CD4-positive, alpha-beta T cell treated with Interleukin-6 for 4 hours (primary cell): ENCODE results near the gene NRXN3.

Experiments
- DNase-seq: peaks from one replicate; pipeline ENCODE4 v3.0.0-alpha.2; 2020; ENCODE audit warnings: mixed read lengths

NRXN3 gene

DNA sequence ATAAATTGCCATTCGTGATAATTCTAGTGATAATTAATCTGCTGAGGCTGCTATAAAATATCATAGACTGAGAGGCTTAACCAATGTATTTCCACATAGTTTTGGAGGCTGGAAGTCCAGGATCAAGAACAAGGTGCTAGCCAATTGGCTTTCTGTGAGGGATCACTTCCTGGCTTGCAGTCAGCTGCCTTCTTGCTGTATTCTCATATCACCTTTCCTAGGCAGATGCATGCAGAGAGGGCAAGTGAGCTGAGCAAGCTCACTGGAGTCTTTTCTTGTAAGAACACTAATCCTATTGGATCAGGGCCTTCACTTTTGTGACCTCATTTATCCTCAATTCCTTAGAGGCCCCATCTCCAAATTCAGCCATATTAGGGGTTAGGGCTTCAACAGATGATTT, 1400.5 kb downstream of the NRXN3 start:
- DNase-seq: no peak

DNA sequence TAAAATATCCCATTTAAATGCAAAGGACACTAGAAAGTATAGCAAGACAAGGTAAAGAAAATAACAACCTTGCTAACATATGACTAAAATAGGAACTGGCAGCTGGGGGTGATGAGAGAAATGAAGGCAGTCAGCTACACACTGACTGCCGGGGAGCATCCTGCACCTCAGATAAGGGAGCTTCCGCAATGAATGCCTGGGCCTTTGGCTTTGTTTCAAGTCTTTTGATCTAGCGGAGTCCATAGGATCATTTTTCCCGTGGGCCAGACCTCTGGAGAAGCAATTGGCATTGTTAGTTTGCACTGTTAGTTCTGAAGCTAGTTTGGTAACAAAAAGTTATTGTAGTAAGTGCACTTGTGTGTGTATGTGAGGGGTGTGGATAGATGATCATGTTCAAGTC, 1401.2 kb downstream of the NRXN3 start:
- DNase-seq: no peak

GRCh38 chr14:79573486-79573885, 1403.3 kb downstream of the NRXN3 start:
- no peak for DNase-seq

- DNase-seq: no peak
Observed at GRCh38 chr14:79575032-79575431, 1404.9 kb downstream of the NRXN3 start.

- DNase-seq: no peak
Observed at GRCh38 chr14:79576424-79576823, 1406.3 kb downstream of the NRXN3 start.

GRCh38 chr14:79578470-79578869, 1408.3 kb downstream of the NRXN3 start:
- DNase-seq: no peak

- DNase-seq: no peak
Observed at GRCh38 chr14:79580414-79580813, 1410.2 kb downstream of the NRXN3 start.

DNA sequence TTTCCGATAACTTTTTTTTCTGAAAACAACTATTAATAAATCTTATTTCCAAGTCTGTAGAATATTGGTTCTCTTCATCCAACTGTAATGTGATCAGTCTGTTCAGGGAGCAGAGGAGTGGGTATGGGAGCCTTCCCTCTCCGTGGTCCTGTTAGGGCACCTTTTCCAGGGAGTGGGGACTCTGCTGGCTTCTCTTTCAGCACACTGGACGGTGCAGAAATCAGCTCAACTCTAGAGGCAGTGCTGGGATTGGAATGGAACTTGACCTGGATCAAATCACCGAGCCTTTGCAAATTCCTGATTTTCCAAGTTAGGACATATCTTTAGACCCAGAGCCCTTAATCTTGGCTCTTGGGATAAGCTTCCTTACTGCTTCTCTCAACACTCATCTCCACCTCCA, 1410.7 kb downstream of the NRXN3 start:
- DNase-seq: no peak

- DNase-seq: no peak
Observed at GRCh38 chr14:79581912-79582576, 1411.9 kb downstream of the NRXN3 start.

GRCh38 chr14:79583738-79584408, 1413.7 kb downstream of the NRXN3 start:
- no peak for DNase-seq

GRCh38 chr14:79584679-79585078, 1414.5 kb downstream of the NRXN3 start:
- no peak for DNase-seq

GRCh38 chr14:79585845-79586244, 1415.7 kb downstream of the NRXN3 start:
- no peak for DNase-seq

- no peak for DNase-seq
Observed at GRCh38 chr14:79586416-79586815, 1416.2 kb downstream of the NRXN3 start.

GRCh38 chr14:79586989-79587598, 1416.9 kb downstream of the NRXN3 start:
- DNase-seq: no peak

- no peak for DNase-seq
Observed at GRCh38 chr14:79587875-79588274, 1417.7 kb downstream of the NRXN3 start.

GRCh38 chr14:79588398-79588797, 1418.2 kb downstream of the NRXN3 start:
- DNase-seq: no peak

DNA sequence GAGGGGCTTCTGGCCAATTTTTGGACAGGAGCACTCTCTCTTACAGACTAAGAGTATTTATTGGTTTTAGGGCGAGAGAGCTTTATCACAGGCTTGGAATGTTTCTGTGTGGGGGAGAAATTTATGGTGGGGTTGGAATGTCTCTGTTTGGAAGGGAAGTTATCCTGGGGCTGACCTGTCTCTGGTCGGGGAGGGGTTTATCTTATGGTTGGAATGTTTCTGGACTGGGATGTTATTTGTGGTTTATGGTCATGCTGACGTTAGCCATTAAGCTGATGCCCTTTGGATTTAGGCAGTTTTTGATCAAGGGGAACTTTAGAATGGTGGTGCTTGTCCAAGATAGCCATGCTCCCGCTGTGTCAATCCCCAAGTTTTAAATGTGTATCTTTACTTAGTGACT, 1426.4 kb downstream of the NRXN3 start:
- DNase-seq: no peak

DNA sequence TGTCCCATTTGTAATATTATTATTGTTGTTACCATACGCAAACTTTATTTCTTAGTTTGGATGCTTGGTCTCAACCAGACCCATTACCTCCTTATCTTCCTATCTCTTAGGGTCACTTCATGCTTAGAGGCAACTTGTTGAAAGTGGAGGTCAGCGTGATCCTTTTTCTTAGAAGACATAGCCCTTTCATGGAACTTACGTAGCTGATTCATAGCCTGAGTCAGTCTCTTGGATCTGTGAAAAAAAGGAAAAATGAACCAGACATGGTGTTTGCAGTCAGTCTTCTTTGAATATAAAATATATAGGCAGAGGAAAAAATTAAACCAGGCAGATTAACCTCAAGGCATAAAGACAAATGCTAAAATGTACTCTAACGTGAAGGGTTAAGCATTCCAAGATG, 1427.4 kb downstream of the NRXN3 start:
- DNase-seq: no peak

DNA sequence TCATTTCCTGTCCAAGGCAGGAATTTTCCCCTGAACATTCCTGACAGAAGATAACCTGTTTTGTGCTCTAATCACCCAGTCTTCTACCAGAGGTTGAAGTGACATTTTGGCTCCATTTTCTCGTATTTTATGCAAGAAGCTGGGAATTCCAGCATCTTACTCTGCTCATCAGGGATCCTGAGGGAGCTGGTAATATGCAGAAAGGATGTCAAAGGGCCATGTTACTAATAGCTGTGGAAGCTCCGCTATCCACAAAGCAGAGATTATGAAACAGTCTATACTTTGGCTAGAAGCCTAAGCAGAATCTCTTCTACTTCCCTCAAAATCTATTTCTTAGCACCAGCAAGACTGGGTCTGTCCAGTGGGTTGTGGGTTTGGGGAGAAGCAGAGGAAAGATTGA, 1428.2 kb downstream of the NRXN3 start:
- DNase-seq: no peak

GRCh38 chr14:79599239-79599638, 1429.1 kb downstream of the NRXN3 start:
- DNase-seq: no peak

DNA sequence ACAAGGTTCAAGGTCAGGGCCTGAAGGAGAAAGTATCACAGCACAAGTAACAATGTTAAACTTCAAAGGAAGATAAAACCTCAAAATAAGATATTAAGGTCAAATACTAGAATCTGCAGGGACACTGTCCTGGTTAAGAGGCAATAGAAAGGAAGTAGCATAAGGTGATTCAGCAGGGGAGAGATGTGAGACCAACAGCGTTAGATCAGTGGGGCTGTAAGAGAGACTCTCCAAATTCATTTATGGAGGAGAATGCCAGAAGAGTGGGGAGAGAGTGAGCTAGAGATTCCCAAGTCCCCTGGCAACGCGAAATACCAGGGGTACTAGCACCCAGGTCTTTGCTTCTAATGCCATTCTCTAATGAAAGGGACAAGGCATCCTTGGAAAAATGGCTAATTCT, 1430.2 kb downstream of the NRXN3 start:
- no peak for DNase-seq

- no peak for DNase-seq
Observed at GRCh38 chr14:79601579-79601978, 1431.4 kb downstream of the NRXN3 start.

DNA sequence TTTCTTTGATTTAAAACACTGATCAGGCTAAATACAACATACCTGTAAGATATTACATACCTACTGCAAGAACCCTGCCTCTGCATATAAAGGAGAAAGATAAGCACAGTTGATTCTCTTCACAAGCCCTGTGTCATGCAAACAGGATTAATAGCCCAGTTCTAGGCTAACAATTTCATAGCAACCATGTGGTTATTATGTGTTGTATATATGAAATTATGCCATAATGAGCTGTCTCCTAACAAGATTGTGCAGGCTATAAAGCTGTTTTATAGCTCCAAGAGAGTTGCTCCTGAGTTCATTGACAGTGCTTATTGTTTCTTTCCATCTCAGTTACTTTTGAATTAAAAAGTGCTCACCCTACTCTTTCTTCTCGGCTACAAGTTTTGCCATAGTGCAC, 1431.9 kb downstream of the NRXN3 start:
- no peak for DNase-seq

DNA sequence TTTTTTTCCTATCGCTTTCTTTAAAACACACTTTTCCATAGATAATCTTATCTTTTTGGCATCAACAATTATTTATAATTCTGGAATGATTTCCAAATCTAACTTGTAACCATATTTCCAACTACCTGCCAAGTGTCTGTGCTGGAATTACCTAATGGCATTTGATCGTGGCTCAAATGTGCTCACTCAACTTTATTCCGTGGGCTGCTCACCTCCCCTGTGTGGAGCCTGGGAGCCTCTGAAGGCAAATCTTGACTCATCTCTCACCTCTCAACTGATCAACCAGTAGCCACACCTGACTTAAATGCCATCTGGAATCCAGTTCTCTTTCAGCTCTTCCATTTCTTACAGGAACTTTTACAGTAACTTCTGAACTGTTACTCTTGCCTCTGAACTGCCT, 1432.6 kb downstream of the NRXN3 start:
- DNase-seq: no peak

DNA sequence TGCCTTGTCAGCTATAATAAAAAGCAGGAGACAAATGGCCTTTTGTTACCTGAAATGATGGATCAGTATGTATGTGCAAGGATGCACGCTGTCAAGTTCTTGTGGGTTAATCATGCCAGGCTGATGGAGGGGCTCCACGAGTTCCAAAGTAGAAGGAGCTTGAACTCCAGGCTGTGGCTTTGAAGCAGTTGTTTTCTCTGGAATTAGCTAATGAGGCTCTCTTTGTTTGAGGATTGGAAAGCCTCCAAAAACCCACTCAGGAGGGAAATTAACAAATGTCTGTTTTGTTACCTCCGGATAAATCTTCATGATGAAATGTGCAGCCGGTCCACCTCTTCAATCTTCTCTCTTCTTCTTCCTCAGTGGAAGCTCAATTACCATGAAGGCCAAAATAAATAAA, 1435.7 kb downstream of the NRXN3 start:
- DNase-seq: no peak
